Tibial artery (tissue), 4 donors: ENCODE results near the gene SND1.

Experiments used
- DNase-seq, 2 donors: peaks; one replicate each; pipeline ENCODE4 v3.0.0-alpha.2; 2019
- H3K27ac ChIP-seq, 2 donors: fragments of 200-600 bp; sonication (generic) in 1 of 2; 1 replicate in 1 of 2; 2 replicates in 1 of 2; pipeline ENCODE4 v1.5.1; 2018 to 2019; ENCODE audit warnings: mild to moderate bottlenecking in 1 of 2
- H3K27me3 ChIP-seq, 2 donors: fragments of 200-600 bp; sonication (generic) in 1 of 2; one replicate each; pipeline versions ENCODE4 v1.5.1 to v1.6.0; 2016 to 2019
- H3K36me3 ChIP-seq, 3 donors: fragments of 200-600 bp; sonication (generic) in 2 of 3; one replicate each; pipeline ENCODE4 v1.5.1; 2016 to 2019; ENCODE audit warnings: mild to moderate bottlenecking in 2 of 3
- H3K4me1 ChIP-seq, 4 donors: fragments of 200-600 bp; sonication (generic) in 2 of 4; 1 replicate in 3 of 4; 2 replicates in 1 of 4; pipeline ENCODE4 v1.5.1; 2016 to 2019
- H3K4me3 ChIP-seq, 2 donors: fragments of 200-600 bp; sonication (generic) in 1 of 2; 1 replicate in 1 of 2; 2 replicates in 1 of 2; pipeline ENCODE4 v1.5.1; 2018 to 2019; ENCODE audit warnings: mild to moderate bottlenecking in 2 of 2
- H3K9me3 ChIP-seq, 3 donors: fragments of 200-600 bp; sonication (generic) in 1 of 3; one replicate each; pipeline ENCODE4 v1.5.1; 2016 to 2019
- CTCF ChIP-seq, 2 experiments: fragments of 200-600 bp in 1 of 2; fragments of 450-650 bp in 1 of 2; IDR thresholded peaks; one replicate each; pipeline ENCODE4 v1.5.1; 2017 to 2019; ENCODE audit warnings: antibody characterized with exemption in 2 of 2, mild to moderate bottlenecking in 1 of 2, moderate library complexity in 1 of 2
- intact Hi-C: fragments of 100-400 bp; cut with DNase I; formaldehyde crosslinking; loops from one replicate; pipeline ENCODE4 v1.15.0; 2023; ENCODE audit warnings: low total_unique reads

SND1 gene

GRCh38 chr7:128071376-128071775 lies 419.4 kb downstream of the SND1 start:
- DNase-seq: no peak
- Histone ChIP-seq H3K9me3 (no peaks in the 10 kb centered on the region), H3K36me3 (peaks cover 13 to 46% (median 13%) of the 10 kb centered on the region in 3 donors), H3K27me3 (no peaks in the 10 kb centered on the region), H3K4me3 (no peak overlapping the region), H3K4me1 (no peaks in the 10 kb centered on the region), H3K27ac (no peak overlapping the region)
- TF ChIP-seq CTCF (IDR thresholded peaks at IDR 0.05): no peak
- intact Hi-C loops: no loop called here

- no peak for TF ChIP-seq CTCF (IDR thresholded peaks at IDR 0.05)
- Histone ChIP-seq H3K27ac (no peak overlapping the region), H3K4me3 (no peak overlapping the region), H3K27me3 (no peaks in the 10 kb centered on the region), H3K4me1 (no peaks in the 10 kb centered on the region), H3K36me3 (peaks cover 13 to 48% (median 13%) of the 10 kb centered on the region in 3 donors), H3K9me3 (no peaks in the 10 kb centered on the region)
- no peak for DNase-seq
- intact Hi-C loops: no loop called here
Observed at GRCh38 chr7:128071801-128072200, 419.8 kb downstream of the SND1 start.

GRCh38 chr7:128073671-128074310 lies 421.8 kb downstream of the SND1 start:
- no peaks in the 10 kb centered on the region for H3K4me1 ChIP-seq
- no peaks in the 10 kb centered on the region for H3K27me3 ChIP-seq
- H3K27ac ChIP-seq: no peak overlapping the region
- H3K9me3 ChIP-seq: no peaks in the 10 kb centered on the region
- DNase-seq: no peak
- H3K36me3 ChIP-seq: peaks cover 13 to 68% (median 31%) of the 10 kb centered on the region in 3 donors
- TF ChIP-seq CTCF (IDR thresholded peaks at IDR 0.05): no peak
- intact Hi-C loops: no loop called here
- H3K4me3 ChIP-seq: no peak overlapping the region

- no peaks in the 10 kb centered on the region for H3K9me3 ChIP-seq
- H3K27ac ChIP-seq: no peak overlapping the region
- peaks cover 13 to 74% (median 31%) of the 10 kb centered on the region in 3 donors for H3K36me3 ChIP-seq
- no peak for TF ChIP-seq CTCF (IDR thresholded peaks at IDR 0.05)
- no peak for DNase-seq
- intact Hi-C loops: no loop called here
- H3K4me3 ChIP-seq: no peak overlapping the region
- no peaks in the 10 kb centered on the region for H3K4me1 ChIP-seq
- no peaks in the 10 kb centered on the region for H3K27me3 ChIP-seq
Observed at GRCh38 chr7:128074336-128074735, 422.3 kb downstream of the SND1 start.

GRCh38 chr7:128074736-128075135 lies 422.7 kb downstream of the SND1 start:
- TF ChIP-seq CTCF (IDR thresholded peaks at IDR 0.05): no peak
- Histone ChIP-seq H3K27me3 (no peaks in the 10 kb centered on the region), H3K36me3 (peaks cover 13 to 77% (median 31%) of the 10 kb centered on the region in 3 donors), H3K9me3 (no peaks in the 10 kb centered on the region), H3K27ac (no peak overlapping the region), H3K4me1 (no peaks in the 10 kb centered on the region), H3K4me3 (no peak overlapping the region)
- intact Hi-C loops: no loop called here
- no peak for DNase-seq
